ENCODE data around the gene GMFB. TPM values are rescaled to one million over a fixed set of nuclear protein-coding genes. Genes with fewer than 3 reads are reported as not detected.

The GMFB gene
- total RNA-seq, 1 experiment from 2014 or later, result 128 TPM

DNA sequence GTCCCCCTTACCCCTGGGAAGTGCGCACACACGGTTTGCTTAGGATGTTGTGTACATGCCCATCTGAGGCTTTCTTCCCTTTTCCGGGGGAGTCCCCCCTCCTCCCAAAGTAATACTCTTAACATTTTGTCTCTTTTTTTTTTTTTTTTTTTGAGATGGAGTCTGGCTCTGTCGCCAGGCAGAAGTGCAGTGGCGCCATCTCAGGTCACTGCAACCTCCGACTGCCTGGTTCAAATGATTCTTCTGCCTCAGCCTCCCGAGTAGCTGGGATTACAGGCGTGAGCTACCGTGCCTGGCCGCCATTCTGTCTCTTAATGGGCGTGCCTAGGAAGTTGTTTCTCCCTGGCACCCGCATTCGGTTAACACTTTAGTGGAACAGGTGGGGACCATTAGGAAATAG, 4.5 kb upstream of the GMFB start:
- DNase-seq (ENCODE audit: low read depth), result no peak

DNA sequence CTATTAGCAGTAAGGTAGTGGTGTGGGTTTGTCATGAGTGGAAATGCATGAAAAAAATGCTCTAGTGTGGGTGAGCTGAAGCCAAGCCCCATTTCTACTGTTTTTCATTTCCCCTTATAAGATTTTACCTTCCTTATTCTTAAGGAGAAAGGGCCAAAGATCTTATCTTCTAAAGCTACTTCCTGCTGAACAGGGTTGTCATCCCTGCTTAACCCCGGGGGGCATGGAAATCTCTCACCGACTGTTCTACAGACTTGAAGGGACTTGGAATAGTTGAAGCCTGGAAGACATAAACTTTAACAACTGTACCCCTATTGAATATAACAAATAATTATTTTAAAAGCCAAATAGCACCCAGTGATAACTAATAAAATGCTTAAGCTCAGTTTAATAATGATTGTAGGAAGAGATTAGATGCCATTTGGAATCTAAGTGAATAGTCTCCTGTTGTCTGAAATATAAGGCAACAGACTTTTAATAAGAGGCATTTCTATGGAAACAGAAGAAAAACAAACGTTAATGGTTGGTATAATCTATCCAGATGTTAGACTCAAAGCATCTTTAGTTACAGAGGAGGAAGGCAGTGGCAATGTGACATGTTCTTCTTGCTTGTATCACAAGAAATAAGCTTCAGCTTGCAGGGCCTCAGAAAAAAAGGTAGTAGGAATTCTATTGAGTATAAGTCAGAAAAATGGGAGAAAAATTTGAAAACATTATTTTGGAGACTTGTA, 1.8 kb upstream of the GMFB start:
- DNase-seq (ENCODE audit: low read depth), result no peak

DNA sequence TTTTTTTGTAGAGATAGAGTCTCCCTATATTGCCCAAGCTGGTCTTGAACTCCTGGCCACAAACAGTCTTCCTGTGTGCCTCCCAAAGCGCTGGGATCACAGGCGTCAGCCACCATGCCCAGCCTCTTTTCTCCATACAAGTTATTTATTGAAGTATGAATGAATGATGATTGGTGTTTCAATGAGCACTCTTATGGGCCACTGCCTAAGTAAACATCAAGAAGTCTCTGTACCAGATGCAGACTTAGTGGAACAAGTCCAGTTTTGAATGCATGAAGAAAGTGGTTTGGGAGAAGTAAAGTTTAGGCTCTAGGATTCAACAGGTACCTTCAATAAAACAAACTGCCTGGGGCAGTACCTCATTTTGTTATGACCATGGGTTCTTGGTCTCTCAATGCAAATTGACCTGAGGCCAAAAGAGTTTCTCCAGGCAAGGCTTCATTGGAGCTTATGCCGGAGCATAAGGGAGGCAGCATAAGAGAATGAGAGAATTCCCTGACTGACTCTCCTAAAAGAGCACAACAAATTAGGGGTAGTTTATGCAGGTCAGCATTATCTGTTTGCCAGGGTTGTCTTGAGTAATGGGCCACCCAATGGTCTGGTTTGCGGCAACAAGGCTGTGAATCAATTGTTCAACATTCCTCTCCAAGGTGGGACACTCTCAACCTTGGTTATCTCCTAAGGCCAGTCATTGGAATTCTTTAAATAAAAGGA, 1.1 kb upstream of the GMFB start:
- no peak for DNase-seq (ENCODE audit: low read depth)

DNA sequence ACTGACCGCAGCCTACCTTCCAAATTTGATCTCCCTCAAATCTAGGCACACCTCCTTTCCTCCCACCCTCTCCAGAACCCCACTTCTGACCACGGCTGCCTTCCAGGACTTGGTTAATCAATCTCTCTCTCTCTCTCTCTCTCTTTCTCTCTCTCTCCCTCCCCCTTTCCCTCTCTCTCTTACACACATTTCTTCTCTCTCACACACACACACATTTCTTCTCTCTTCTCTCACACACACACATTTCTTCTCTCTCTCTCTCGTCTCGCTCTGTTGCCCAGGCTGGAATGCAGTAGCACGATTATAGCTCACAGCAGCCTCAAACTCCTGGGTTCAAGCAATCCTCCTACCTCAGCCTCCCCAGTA, 521 bp upstream of the GMFB start:
- DNase-seq (ENCODE audit: low read depth), result no peak

DNA sequence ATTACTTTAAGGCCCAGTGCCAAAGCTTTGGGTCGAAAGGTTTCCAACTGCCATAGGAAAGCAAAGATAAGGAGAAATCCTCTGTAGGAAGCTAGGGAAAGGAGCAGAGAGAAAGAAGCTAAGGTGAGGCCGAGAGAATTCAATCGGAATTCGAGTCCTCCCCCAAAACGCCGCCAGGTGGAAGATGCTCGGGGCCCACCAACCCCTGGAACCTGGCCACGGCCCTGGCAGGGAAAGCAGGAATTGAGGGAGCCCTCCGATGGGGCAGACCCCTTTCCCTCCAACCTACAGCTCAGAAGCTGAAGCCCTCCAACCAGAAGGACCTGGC, 498 bp downstream of the GMFB start:
- DNase-seq (ENCODE audit: low read depth), result no peak

DNA sequence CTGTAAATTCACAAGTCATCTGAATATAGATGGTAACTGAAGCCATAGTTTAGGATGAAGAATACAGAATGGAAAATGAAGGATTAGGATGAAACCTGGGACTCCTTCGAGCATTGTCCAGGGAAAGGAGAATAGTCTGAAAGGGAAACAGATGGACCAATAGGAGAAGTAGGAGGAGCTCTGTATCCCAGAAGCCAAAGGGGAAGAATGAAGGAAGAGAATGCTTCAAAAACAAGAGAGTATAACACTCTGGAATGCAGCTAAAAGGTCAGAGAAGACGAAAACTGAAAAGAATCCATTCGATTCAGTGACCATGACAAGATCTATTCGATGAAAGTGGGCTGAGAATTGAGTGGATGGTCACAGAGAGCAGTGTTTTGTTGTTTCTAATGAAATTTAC, 1.0 kb downstream of the GMFB start:
- DNase-seq (ENCODE audit: low read depth), result peak; percentile 57

DNA sequence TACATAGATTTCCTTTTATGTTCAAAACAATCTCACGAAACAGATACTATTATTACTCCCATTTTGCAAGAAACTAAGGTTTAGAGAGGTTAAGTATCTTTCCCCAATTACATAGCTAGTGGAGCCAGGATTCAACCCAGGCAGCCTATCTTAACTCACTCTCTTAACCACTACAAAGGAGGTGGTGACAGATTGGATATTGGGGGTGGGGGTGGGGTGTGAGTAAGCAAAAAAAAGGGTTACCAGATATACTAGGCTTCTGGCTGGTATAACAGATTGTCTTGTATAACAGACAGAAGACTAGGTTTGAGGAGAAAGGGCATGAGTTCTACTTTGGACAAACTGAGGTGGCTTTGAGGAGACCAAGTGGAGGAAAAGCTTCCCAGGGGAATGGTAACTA, 2.1 kb downstream of the GMFB start:
- no peak for DNase-seq (ENCODE audit: low read depth)

DNA sequence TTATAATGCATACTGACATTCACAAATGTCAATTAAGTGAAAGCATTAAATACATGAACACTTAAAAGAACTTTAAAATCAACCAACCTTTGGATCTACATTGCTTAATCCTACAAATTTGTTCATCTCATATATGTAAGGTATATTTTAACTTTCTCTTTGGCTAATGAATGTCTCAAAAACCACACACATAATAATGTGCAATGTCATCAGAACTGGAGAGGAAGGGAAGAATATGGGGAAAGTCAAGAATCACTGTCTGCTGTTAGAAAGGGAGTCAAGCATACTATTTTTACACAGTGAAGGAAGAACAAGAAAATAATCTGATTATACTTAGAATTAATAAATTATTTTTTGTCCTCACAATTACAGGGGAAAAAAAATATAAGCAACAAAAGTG, 4.9 kb downstream of the GMFB start:
- DNase-seq (ENCODE audit: low read depth), result no peak

DNA sequence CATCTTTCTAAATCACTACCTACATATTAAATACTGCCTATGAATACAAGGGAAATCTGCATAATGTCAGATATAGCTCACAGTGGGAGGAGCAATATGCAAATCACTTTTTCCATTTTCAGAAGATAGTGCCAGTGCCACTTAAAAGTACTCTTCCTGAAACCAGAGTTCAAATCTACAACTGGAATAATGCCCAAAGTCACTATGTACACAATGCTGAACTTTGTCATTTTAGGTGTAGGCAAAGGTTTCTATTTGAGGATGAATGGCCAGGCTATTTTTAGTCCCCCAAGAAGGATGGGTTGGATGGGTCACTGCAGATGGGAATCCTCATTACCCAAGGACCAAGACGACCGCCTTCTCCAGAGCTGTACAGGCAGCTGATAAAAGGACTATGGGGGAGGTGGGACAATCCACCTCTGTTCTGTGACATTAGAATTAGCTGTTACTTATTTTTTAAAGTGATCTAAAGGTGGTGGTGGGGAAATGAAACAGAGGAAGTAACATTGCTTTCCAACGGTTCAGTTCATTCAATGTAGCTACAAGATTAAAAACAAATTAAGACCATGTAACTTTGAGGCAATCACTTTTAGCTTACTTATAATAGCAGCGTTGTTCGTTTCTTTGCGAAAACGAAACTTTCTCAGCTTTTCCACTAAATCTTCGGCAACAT, 5.6 kb downstream of the GMFB start:
- no peak for DNase-seq (ENCODE audit: low read depth)

DNA sequence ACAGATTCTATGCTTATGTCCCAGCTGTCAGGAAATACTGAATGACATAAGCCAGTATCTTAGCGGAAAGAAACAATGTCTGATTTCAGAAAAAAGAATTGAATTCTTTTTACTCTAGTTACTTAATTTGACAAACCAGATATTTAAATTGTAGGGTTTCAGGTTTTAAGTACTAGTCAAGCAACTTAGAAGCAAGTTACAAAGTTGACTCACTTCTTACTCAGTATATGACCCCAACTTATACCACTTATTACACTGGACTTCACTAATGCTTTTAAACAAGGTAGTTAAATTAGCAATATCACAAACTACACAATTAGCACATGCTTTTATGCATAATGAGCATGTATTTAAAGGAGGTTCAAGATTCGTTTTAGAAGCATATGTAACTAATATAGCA, 7.1 kb downstream of the GMFB start:
- no peak for DNase-seq (ENCODE audit: low read depth)

DNA sequence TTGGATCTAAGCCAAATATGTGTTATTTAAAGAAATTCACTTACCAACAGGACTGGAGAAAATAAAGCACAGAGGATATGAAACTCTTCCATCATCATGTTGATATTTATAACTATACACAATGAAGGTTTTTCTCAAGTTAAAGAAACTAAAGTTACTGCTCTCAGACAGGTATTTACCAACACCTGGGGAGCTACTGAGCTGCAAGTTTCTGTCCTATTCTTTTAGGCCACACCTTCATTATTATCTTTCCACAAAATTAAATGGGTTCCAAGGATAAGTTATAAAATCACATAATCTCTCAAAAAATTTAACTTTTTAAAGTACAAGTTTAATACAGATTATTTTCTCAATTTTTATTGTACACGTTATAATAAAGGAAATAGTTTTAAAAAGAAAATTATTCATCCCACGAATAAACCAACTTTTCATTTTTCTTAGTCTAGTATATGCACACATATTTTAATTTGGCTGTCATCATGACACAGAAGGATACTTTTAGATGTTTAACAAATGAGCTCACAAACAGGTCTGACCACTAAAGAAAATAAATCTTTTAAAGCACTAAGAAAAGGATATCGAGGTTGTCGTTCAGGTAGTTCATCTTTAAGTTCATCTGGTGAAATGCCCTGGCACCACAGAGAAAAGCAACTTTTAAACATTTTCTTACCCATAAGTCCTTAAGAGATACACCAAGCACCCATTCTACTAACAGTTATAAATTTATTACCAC, 7.8 kb downstream of the GMFB start:
- no peak for DNase-seq (ENCODE audit: low read depth)

DNA sequence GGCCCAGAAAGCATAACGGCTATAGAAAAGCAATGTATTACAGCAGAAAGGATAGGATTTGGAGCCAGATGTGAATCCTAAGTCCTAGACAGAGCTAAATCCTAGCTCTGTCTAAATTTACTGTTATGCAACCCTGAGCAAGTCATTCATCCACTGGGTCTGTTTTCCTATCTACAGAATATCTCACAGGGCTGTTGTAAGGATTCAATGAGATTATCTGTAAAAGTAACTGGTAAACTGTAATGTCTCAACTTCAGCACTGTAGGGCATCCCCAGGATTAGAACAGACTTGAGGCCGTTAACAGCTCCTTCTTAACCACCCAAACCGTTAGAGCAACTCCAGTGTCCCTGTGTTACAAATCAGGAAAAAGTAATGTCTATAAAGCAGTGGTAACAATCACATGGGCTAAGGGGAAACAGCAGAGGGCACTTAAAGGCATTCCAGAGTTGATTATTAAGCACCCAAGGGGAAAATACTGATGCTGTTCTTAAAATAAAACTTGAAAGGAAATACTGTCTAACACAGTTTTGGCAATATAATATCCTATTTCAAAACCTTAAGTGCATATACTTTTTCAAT, 10.1 kb downstream of the GMFB start:
- no peak for DNase-seq (ENCODE audit: low read depth)

DNA sequence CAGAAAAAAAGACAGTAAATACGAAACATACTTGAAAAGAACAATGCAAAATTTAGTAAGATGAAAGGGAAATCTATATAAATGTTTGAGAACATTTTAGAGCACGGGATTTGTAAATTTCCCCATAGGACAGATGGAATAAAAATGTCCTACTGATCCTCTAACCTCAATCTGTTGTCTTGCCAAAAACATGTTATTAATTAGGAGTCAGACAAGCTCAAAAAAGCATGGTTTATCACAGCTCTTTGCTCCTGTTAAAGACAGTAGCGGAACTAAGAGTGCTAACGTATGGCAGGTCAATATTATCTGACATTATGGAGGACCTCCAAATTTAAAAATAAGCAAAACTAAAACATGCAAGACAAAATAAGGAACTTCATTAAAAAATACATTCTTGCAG, 12.9 kb downstream of the GMFB start:
- no peak for DNase-seq (ENCODE audit: low read depth)

DNA sequence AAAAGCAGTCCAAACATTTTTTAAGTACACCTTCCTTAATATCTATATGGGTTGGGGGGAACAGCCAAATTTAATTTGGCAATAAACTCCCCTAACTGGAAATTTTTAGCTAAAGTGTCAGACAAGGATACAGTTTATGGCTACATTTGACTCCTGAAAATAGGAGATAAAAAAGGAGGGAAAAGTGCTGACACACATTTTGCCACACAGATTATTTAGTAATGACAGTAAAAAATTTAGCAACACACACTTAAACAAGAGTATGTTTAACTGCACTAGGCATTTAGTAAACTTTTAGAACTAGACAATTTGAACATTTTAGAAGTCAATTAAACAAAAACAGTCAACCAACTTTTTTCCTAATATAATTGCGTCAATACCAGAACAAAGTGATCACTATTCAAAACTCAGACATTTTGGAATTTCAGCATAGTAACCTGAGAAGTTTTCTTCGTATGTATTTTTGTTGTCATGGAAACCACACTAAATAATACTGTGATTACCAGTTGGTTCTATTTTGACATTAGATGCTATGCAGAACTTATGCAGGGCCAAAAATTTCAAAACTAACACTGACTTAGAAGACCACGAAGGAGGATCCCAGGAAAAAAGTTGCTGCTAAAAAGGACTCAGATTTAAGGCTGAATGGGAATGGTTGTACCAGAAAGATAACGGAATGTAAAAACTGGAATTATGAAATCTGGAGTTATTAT, 13.4 kb downstream of the GMFB start:
- DNase-seq (ENCODE audit: low read depth), result peak; percentile 52

DNA sequence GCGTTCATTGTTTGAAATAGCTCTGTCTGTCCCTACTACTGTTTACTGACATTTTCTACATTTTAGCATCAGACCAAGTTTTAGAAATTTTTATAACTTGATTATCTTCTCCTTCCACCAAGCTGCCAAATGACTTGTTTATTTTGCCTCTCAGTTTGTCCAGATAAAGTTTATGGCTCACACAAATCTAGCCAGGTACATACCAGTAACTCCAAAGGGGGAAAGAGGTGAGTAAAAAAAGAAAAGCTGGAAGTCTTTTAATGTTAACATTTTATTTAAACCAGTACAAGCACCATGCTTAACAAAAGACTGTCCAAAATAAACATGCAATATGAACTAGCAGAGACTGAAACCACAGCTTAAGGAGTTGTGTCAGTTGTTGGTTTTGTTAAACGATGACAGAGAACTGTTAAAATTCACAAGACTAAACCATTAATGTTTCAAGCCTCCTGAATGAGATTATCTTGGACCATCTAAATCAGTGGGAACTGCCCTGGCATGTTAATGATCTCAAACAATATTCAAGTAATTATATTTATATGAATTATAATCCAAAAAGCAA, 14.5 kb downstream of the GMFB start:
- peak; percentile 48 for DNase-seq (ENCODE audit: low read depth)

DNA sequence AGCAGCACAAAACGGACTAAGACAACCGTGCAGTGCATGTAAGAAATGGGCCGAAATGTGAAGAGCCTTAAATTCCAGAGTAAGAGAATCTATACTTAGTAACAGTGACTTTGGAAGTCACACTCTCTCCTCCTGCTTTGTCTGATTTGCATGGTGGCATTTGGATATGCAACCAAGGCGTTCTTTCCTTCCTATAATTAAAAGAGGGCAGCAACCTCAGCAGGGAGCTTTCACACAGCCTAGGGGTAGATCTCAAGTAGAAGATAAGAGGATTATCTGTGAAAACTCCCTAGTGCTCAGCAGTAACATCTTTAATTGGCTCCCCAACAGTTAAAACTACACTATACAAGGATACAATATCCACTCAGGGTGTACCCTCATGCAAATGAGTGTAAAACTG, 16.5 kb downstream of the GMFB start:
- no peak for DNase-seq (ENCODE audit: low read depth)

DNA sequence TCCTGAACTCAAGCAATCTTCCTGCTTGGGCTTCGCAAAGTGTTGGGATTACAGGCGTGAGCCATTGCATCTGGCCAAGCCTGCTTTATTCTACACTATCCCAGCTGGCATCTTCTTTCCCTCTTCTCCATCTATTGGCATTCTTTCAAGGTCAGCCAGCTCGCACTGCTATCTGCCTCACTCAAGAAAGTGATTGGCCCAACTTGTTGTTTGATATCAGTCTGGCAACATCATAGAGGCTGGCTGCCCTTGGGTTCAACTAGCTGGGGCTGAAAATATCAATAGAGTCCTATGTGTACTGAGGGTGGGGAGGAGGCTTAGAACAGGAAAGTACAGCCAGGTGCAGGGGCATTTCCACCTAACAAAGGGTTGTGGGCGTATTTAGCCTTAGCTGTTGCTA, 17.1 kb downstream of the GMFB start:
- DNase-seq (ENCODE audit: low read depth), result no peak

DNA sequence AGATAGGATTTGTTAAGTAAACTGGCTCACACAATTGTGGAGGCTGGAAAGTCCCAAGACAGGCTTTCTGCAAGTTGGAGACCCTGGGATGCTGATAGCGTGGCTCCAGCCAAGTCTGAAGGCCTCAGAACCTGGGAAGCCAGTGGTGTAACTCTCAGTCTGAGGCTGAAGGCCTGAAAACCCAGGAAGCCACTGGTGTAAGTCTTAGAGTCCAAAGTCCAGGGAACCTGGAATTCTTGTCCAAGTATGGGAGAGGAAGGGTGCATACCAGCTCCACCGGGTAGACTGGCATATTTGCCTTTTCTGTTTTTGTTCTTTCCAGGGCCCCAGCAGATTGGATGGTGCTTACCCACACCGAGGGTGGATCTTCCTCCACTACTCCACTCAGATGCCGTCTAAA, 18.1 kb downstream of the GMFB start:
- no peak for DNase-seq (ENCODE audit: low read depth)

DNA sequence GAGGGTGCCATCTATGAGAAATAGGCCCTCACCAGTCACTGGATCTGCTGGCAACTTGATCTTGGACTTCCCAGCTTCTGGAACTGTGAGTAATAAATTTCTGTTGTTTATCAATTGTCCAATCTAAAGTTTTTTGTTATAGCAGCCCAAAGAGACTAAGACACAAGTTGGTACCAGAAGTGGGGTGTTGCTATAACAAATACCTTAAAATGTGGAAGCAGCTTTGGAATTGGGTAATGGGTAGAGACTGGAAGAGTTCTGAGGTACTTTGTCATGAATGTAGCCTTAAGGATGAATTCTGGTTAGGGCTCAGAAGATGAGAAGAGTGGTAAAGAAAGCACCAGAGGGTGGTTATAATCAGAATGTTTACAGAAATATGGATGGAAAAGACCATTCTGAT, 21.5 kb downstream of the GMFB start:
- DNase-seq (ENCODE audit: low read depth), result no peak

DNA sequence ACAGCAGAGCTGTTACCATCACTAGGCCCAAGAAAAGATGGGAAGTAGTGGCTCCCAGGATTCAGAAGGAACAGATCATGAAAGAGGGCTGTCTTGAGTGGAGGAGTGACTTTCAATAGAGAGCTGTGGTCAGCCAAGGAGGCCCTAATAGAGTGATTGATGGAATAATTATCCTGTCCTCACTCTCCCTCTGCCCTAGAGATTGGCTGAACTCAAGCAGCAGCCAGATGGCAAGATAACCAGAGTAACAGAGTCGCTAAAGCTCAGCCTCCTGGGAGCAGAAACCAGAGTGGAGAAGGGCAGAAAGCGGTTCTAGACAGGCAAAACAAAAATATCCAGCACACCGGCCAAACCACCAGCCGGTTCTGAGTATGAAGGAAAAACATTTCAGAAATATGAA, 23.1 kb downstream of the GMFB start:
- no peak for DNase-seq (ENCODE audit: low read depth)

DNA sequence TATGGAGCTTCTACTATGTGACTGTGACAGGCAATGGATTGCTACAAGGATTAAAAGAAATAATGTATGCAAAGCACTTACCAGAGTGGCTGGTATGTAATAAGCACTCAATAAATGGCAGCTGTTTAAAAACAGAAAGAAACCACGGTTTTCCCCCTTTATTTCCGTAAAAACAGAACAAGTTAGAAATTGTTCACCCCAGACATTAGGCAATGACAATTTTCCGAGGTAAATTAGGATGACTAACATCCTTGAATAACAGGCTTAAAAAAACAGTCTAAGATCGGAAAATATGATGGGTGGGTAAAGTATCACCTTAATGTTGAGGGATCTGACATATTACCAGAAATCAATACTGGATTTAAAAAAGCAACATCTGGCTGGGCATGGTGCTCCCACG, 26.7 kb downstream of the GMFB start:
- peak; percentile 40 for DNase-seq (ENCODE audit: low read depth)
